ACC112 (cell line): ENCODE measurements around the gene ULK1.
"Not testable (repeated sequence)": the region's sequence is repeated elsewhere in the genome, so short reads cannot be mapped to it uniquely, and the experiment has no call there.

Experiments
- H2AFZ ChIP-seq: fragments of 200-600 bp; sonication (generic); one replicate; pipeline ENCODE4 v1.6.0; 2017; ENCODE audit warnings: antibody characterized with exemption, low read length; ENCODE audit not compliant: unreplicated experiment
- H3K27ac ChIP-seq: fragments of 200-600 bp; sonication (generic); 2 replicates; pipeline ENCODE4 v1.5.1; 2014; ENCODE audit warnings: low read depth, mild to moderate bottlenecking, antibody characterized with exemption, low read length, moderate library complexity
- H3K27me3 ChIP-seq: fragments of 200-600 bp; sonication (generic); 2 replicates; pipeline ENCODE4 v1.6.1; 2014; ENCODE audit warnings: mild to moderate bottlenecking, antibody characterized with exemption, low read length, moderate library complexity, mixed read lengths; ENCODE audit not compliant: insufficient read depth
- H3K36me3 ChIP-seq: fragments of 200-600 bp; sonication (generic); 2 replicates; pipeline ENCODE4 v1.6.1; 2016; ENCODE audit warnings: mild to moderate bottlenecking, antibody characterized with exemption, low read length, moderate library complexity, mixed read lengths; ENCODE audit not compliant: insufficient read depth
- H3K4me1 ChIP-seq: fragments of 200-600 bp; sonication (generic); one replicate; pipeline ENCODE4 v1.6.1; 2016; ENCODE audit warnings: low read length, mixed read lengths; ENCODE audit not compliant: insufficient read depth, unreplicated experiment, control insufficient read depth
- H3K4me3 ChIP-seq: fragments of 200-600 bp; sonication (generic); 2 replicates; pipeline ENCODE4 v1.5.1; 2014; ENCODE audit warnings: mild to moderate bottlenecking, low read depth, low read length
- H3K79me2 ChIP-seq: fragments of 200-600 bp; sonication (generic); one replicate; pipeline ENCODE4 v1.6.0; 2016; ENCODE audit warnings: low read length; ENCODE audit not compliant: control insufficient read depth, unreplicated experiment, insufficient read depth

ULK1 gene

GRCh38 chr12:131872154-131873051 lies 22.0 kb upstream of the ULK1 start:
- Histone ChIP-seq H2AFZ (no peak overlapping the region), H3K27ac (no peak overlapping the region), H3K27me3 (no peaks in the 10 kb centered on the region), H3K79me2 (no peaks in the 10 kb centered on the region), H3K4me3 (no peak overlapping the region), H3K4me1 (peaks cover 20% of the 10 kb centered on the region), H3K36me3 (no peaks in the 10 kb centered on the region)

GRCh38 chr12:131873293-131873692 lies 21.1 kb upstream of the ULK1 start:
- no peaks in the 10 kb centered on the region for H3K36me3 ChIP-seq
- H3K4me1 ChIP-seq: peaks cover 20% of the 10 kb centered on the region
- H3K27ac ChIP-seq: no peak overlapping the region
- no peaks in the 10 kb centered on the region for H3K79me2 ChIP-seq
- H2AFZ ChIP-seq: no peak overlapping the region
- 0 out of 2 replicates have a peak, but pooled peaks cover 6% of the 10 kb centered on the region for H3K27me3 ChIP-seq
- H3K4me3 ChIP-seq: no peak overlapping the region

GRCh38 chr12:131874972-131875371 lies 19.4 kb upstream of the ULK1 start:
- H3K79me2 ChIP-seq, H3K27me3 ChIP-seq, H3K36me3 ChIP-seq, H3K27ac ChIP-seq, H3K4me3 ChIP-seq, H2AFZ ChIP-seq: not testable (repeated sequence)
- H3K4me1 ChIP-seq: peaks cover 16% of the 10 kb centered on the region

DNA sequence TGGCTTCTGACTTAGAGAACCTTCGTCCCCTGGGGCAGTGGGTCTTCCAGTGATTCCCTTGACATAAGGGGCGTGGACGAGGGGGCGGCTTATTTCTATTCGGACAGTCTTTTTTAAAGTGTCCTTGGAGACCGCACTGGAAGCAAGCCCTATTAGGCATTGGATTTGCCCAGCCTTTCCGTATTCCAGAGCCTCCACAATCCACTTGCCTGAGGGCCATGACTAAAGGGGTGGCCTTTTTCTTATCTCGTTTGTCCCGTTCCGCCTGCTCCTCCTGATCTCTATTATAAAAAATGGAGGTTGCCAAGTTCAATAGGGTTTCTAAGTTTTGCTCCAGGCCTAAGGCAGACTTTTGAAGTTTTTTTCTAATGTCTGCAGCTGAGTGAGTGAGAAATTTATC lies 17.2 kb upstream of the ULK1 start:
- H3K27me3 ChIP-seq, H3K27ac ChIP-seq, H3K4me1 ChIP-seq, H3K4me3 ChIP-seq, H3K36me3 ChIP-seq, H2AFZ ChIP-seq, H3K79me2 ChIP-seq: not testable (repeated sequence)

GRCh38 chr12:131878436-131878835 lies 16.0 kb upstream of the ULK1 start:
- not testable (repeated sequence) for H3K27me3 ChIP-seq, H3K27ac ChIP-seq, H3K4me1 ChIP-seq, H3K79me2 ChIP-seq, H3K4me3 ChIP-seq, H2AFZ ChIP-seq, H3K36me3 ChIP-seq

GRCh38 chr12:131882804-131883520 lies 11.5 kb upstream of the ULK1 start:
- Histone ChIP-seq H3K79me2 (no peaks in the 10 kb centered on the region), H2AFZ (peak overlapping the region; percentile 14), H3K4me3 (no peak overlapping the region), H3K36me3 (no peaks in the 10 kb centered on the region), H3K27ac (no peak overlapping the region), H3K27me3 (0 out of 2 replicates have a peak, but pooled peaks cover 3% of the 10 kb centered on the region), H3K4me1 (no peaks in the 10 kb centered on the region)

GRCh38 chr12:131883521-131883900 lies 10.9 kb upstream of the ULK1 start:
- H3K27me3 ChIP-seq: no peaks in the 10 kb centered on the region
- H3K79me2 ChIP-seq: no peaks in the 10 kb centered on the region
- no peaks in the 10 kb centered on the region for H3K4me1 ChIP-seq
- H3K27ac ChIP-seq: no peak overlapping the region
- peak overlapping the region; percentile 14 for H2AFZ ChIP-seq
- H3K4me3 ChIP-seq: no peak overlapping the region
- no peaks in the 10 kb centered on the region for H3K36me3 ChIP-seq

- H3K4me3 ChIP-seq, H2AFZ ChIP-seq, H3K36me3 ChIP-seq, H3K4me1 ChIP-seq, H3K27ac ChIP-seq, H3K79me2 ChIP-seq, H3K27me3 ChIP-seq: not testable (repeated sequence)
Observed at GRCh38 chr12:131885076-131885475, 9.3 kb upstream of the ULK1 start.

DNA sequence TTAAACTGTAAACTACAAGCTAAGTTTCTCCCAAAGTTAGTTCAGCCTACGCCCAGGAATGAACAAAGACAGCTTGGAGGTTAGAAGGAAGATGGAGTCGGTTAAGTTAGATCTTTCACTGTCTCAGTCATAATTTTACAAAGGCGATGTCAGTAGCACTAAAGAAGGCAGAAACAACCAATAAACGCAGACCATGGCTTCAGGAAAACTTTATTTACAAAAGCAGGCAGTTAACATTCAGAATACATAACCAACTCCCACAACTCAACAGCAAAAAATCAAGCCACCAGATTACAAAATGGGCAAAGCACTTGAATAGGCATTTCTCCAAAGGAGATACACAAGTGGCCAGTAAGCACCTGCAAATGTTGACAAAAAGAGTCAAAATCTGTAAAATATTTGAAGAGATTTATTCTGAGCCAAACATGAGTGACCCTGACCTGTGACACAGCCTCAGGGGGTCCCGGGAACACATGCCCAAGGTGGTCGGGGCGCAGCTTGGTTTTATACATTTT lies 8.8 kb upstream of the ULK1 start:
- no peak overlapping the region for H3K4me3 ChIP-seq
- no peak overlapping the region for H2AFZ ChIP-seq
- H3K27ac ChIP-seq: no peak overlapping the region
- no peaks in the 10 kb centered on the region for H3K79me2 ChIP-seq
- no peaks in the 10 kb centered on the region for H3K36me3 ChIP-seq
- H3K27me3 ChIP-seq: no peaks in the 10 kb centered on the region
- no peaks in the 10 kb centered on the region for H3K4me1 ChIP-seq

- H3K79me2 ChIP-seq, H3K27me3 ChIP-seq, H3K36me3 ChIP-seq, H2AFZ ChIP-seq, H3K4me1 ChIP-seq, H3K27ac ChIP-seq, H3K4me3 ChIP-seq: not testable (repeated sequence)
Observed at GRCh38 chr12:131891722-131892121, 2.7 kb upstream of the ULK1 start.
